Body of pancreas (tissue), 4 donors: ENCODE results near the gene APPL2. TPM values are rescaled to one million over a fixed set of nuclear protein-coding genes. Genes with fewer than 3 reads are reported as not detected.
"Not testable (repeated sequence)": the region's sequence is repeated elsewhere in the genome, so short reads cannot be mapped to it uniquely, and the experiment has no call there.

ENCODE experiments used
- ATAC-seq: fragments of 150-250 bp; one replicate; pipeline ENCODE4 v1.9.1; 2016
- DNase-seq, 4 donors: peaks; one replicate each; pipeline ENCODE4 v3.0.0-alpha.2; 2019
- H3K27ac ChIP-seq, 4 donors: fragments of 200-600 bp; sonication (generic); 1 replicate in 3 of 4; 2 replicates in 1 of 4; pipeline versions ENCODE4 v1.5.1 to v1.6.1; 2016 to 2019; ENCODE audit warnings: mild to moderate bottlenecking in 1 of 4, mixed read lengths in 1 of 4, moderate library complexity in 1 of 4
- H3K27me3 ChIP-seq, 2 donors: fragments of 200-600 bp; sonication (generic); one replicate each; pipeline ENCODE4 v1.6.0; 2016; ENCODE audit warnings: mild to moderate bottlenecking in 1 of 2
- H3K36me3 ChIP-seq, 2 donors: fragments of 200-600 bp; sonication (generic); replicated peaks in 1 of 2; 2 replicates each; pipeline ENCODE4 v1.5.1; 2016; ENCODE audit warnings: low read depth in 2 of 2; ENCODE audit not compliant: insufficient read depth in 1 of 2
- H3K4me1 ChIP-seq: fragments of 200-600 bp; sonication (generic); one replicate; pipeline ENCODE4 v1.6.0; 2016
- H3K4me3 ChIP-seq, 2 donors: fragments of 200-600 bp; sonication (generic); 1 replicate in 1 of 2; 2 replicates in 1 of 2; pipeline ENCODE4 v1.5.1; 2016 to 2019
- H3K9me3 ChIP-seq, 3 donors: fragments of 200-600 bp; sonication (generic); 1 replicate in 2 of 3; 2 replicates in 1 of 3; pipeline ENCODE4 v1.5.1; 2016
- POLR2A ChIP-seq, 3 donors: fragments of 450-650 bp; IDR thresholded peaks; one replicate each; pipeline ENCODE4 v1.6.1; 2016; ENCODE audit warnings: antibody characterized with exemption in 3 of 3, mild to moderate bottlenecking in 2 of 3
- WGBS, 2 donors: methylation state at CpG; one replicate each; pipeline ENCODE4 v1.1.5; 2017; 5-methylcytosine and 5-hydroxymethylcytosine counted together
- intact Hi-C: fragments of 100-400 bp; cut with DNase I; formaldehyde crosslinking; loops from one replicate; pipeline ENCODE4 v1.15.1; 2023
- total RNA-seq, 2 donors: library from RNA; depleted of rRNA; stranded (reverse); fragments of >200 nt; gene quantifications; one replicate each; pipeline ENCODE4 v1.1.0, GENCODE V29; 2016
- TF ChIP-seq, protein P1 (sequence below), 7 experiments: fragments of 450-650 bp in 4 of 7; fragments of 200-600 bp in 3 of 7; sonication (generic) in 3 of 7; IDR thresholded peaks; one replicate each; pipeline ENCODE4 v1.5.1; 2016 to 2019; ENCODE audit warnings: antibody characterized with exemption in 7 of 7

Gene APPL2
- total RNA-seq, 2 donors from 2014 or later = 32.4 to 32.6 TPM

DNA sequence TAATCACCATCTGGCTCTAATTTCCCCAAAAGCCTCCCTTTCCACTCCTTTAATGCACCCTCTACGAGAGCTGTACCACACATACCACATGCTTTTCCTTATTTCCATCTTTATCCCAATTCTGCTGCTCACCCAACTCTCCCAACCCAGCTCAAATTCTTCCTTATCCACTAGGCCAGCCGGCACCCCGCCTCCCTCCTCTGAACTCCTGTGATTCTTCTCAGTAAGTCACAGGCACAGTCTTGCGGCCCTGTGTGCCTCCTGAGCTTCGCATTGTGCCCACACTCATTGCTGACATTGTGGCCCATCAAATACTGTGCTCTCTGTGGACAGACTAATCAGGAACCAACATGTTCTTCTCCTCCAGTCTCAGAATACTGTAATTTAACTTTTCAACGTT is 45.4 kb downstream of the APPL2 start:
- H3K4me1 ChIP-seq = no peaks in the 10 kb centered on the region
- no peaks in the 10 kb centered on the region for H3K27me3 ChIP-seq
- no peak for TF ChIP-seq POLR2A (IDR thresholded peaks at IDR 0.05)
- TF ChIP-seq, protein P1, sequence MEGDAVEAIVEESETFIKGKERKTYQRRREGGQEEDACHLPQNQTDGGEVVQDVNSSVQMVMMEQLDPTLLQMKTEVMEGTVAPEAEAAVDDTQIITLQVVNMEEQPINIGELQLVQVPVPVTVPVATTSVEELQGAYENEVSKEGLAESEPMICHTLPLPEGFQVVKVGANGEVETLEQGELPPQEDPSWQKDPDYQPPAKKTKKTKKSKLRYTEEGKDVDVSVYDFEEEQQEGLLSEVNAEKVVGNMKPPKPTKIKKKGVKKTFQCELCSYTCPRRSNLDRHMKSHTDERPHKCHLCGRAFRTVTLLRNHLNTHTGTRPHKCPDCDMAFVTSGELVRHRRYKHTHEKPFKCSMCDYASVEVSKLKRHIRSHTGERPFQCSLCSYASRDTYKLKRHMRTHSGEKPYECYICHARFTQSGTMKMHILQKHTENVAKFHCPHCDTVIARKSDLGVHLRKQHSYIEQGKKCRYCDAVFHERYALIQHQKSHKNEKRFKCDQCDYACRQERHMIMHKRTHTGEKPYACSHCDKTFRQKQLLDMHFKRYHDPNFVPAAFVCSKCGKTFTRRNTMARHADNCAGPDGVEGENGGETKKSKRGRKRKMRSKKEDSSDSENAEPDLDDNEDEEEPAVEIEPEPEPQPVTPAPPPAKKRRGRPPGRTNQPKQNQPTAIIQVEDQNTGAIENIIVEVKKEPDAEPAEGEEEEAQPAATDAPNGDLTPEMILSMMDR (IDR thresholded peaks at IDR 0.05) = no peak
- no peaks in the 10 kb centered on the region for H3K9me3 ChIP-seq
- ATAC-seq (no peak), DNase-seq (no peak)
- H3K36me3 ChIP-seq = peaks cover 0 to 12% of the 10 kb centered on the region in 2 donors
- no peak overlapping the region for H3K4me3 ChIP-seq
- H3K27ac ChIP-seq = no peak overlapping the region
- 87 to 91% methylated on average over 6 of the region's 6 CpGs for WGBS, 2 donors
- intact Hi-C loops = loop anchor here (10.0 kb wide), 1 partner anchor 194 kb away; no protein-coding TSS in a partner anchor

DNA sequence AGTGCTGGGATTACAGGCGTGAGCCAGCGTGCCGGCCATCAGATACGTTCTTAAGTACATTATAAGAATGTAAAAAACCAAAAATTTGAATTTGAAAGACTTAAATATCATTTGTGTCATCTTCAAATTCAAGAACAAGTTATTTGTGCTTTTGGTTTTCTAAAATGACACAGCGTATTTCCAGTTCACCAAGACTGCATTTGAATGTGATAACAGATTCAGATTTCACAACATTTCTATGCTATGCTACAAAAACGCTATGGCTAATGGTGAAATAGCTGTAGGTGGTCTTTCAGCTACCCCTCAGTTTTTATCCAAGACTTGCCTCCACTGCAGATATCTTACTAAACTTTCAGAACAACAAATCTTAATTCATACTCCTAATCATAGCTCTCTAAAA is 46.7 kb downstream of the APPL2 start:
- no peak overlapping the region for H3K4me3 ChIP-seq

DNA sequence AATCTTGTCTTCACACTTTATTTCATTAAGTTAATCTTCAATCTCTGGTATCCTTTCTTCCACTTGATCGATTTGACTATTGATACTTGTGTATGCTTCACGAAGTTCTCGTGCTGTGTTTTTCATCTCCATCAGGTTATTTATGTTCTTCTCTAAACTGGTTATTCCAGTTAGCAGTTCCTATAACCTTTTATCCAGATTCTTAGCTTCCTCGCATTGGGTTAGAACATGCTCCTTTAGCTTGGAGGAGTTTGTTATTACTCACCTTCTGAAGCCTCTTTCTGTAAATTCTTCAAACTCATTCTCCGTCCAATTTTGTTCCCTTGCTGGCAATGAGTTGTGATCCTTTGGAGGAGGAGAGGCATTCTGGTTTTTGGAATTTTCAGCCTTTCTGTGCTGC is 52.0 kb downstream of the APPL2 start:
- H3K4me1 ChIP-seq, DNase-seq, H3K27me3 ChIP-seq, intact Hi-C loops, H3K27ac ChIP-seq, H3K4me3 ChIP-seq, ATAC-seq, H3K9me3 ChIP-seq: not testable (repeated sequence)
- 94 to 97% methylated on average over 5 of the region's 5 CpGs for WGBS, 2 donors
- peaks cover 0 to 14% of the 10 kb centered on the region in 2 donors for H3K36me3 ChIP-seq

More for the DNA sequence above, 46.7 kb downstream of the APPL2 start:
- TF ChIP-seq, protein P1 (IDR thresholded peaks at IDR 0.05) = no peak
- TF ChIP-seq POLR2A (IDR thresholded peaks at IDR 0.05) = no peak
- Histone ChIP-seq H3K9me3 (no peaks in the 10 kb centered on the region), H3K27ac (no peak overlapping the region), H3K36me3 (peaks cover 0 to 11% of the 10 kb centered on the region in 2 donors), H3K27me3 (no peaks in the 10 kb centered on the region), H3K4me1 (no peaks in the 10 kb centered on the region)
- ATAC-seq = no peak
- intact Hi-C loops = no loop called here
- WGBS, 2 donors = 72 to 76% methylated on average over 6 of the region's 6 CpGs
- no peak for DNase-seq

DNA sequence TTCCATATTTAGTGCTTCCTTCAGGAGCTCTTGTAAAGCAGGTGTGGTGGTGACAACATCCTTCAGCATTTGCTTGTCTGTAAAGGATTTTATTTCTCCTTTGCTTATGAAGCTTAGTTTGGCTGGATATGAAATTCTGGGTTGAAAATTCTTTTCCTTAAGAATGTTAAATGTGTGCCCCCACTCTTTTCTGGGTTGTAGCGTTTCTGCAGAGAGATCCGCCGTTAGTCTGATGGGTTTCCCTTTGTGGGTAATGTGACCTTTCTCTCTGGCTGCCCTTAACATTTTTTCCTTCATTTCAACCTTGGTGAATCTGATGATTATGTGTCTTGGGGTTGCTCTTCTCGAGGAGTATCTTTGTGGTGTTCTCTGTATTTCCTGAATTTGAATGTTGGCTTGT is 52.6 kb downstream of the APPL2 start:
- 94 to 95% methylated on average over 4 of the region's 4 CpGs for WGBS, 2 donors
- intact Hi-C loops = not testable (repeated sequence)

DNA sequence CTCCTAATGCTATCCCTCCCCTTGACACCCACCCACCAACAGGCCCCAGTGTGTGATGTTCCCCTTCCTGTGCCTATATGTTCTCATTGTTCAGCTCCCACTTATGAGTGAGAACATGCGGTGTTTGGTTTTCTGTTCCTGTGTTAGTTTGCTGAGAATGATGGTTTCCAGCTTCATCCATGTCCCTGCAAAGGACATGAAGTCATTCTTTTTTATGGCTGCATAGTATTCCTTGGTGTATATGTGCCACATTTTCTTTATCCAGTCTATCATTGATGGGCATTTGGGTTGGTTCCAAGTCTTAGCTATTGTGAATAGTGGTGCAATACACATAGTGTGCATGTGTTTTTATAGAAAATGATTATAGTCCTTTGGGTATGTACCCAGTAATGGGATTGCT is 56.9 kb downstream of the APPL2 start:
- intact Hi-C loops, H3K4me1 ChIP-seq, H3K36me3 ChIP-seq, H3K27me3 ChIP-seq, H3K27ac ChIP-seq, H3K9me3 ChIP-seq, ATAC-seq, H3K4me3 ChIP-seq, DNase-seq: not testable (repeated sequence)
- WGBS, 2 donors = 100% methylated on average over 1 of the region's 1 CpG

More for the DNA sequence above, 52.6 kb downstream of the APPL2 start:
- H3K4me1 ChIP-seq, H3K27ac ChIP-seq, ATAC-seq, H3K9me3 ChIP-seq, DNase-seq, H3K4me3 ChIP-seq, H3K27me3 ChIP-seq: not testable (repeated sequence)
- peaks cover 0 to 13% of the 10 kb centered on the region in 2 donors for H3K36me3 ChIP-seq

DNA sequence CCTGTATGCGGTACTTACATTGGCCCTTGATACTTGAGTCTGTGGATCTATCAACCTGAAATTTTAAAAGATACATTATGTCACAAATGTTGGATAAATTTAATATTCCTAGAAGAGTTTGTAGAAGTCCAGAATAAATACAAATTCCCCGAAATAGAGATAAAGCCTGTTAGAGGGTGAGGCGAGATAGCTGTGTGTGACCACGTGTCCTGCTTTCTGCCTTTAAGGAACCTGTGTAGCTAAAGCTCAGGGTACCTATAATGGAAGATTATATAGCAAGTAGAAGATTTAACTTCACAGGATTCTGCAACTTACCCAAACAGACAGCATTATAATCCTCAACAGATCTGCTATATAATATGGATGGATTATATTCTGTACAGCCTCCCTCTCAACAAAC is 58.8 kb downstream of the APPL2 start:
- 62 to 64% methylated on average over 4 of the region's 4 CpGs for WGBS, 2 donors
- Histone ChIP-seq H3K36me3 (peaks cover 4 to 7% of the 10 kb centered on the region in 2 donors), H3K27me3 (no peaks in the 10 kb centered on the region), H3K4me3 (no peak overlapping the region), H3K4me1 (no peaks in the 10 kb centered on the region), H3K9me3 (no peaks in the 10 kb centered on the region), H3K27ac (no peak overlapping the region)
- intact Hi-C loops = no loop called here
- DNase-seq (no peak), ATAC-seq (no peak)
- TF ChIP-seq, protein P1 (IDR thresholded peaks at IDR 0.05) = no peak
- TF ChIP-seq POLR2A (IDR thresholded peaks at IDR 0.05) = no peak
